Neural progenitor cell (in vitro differentiated cells): ENCODE data around the gene ZIC3. TPM values are rescaled to one million over a fixed set of nuclear protein-coding genes. Genes with fewer than 3 reads are reported as not detected.
A peak's percentile ranks its signal among the peaks of the same experiment; 100 is the strongest.

Experiments used
- DNase-seq: peaks from one replicate; pipeline ENCODE4 v3.0.0-alpha.2; 2016; ENCODE audit warnings: low spot score
- H2AFZ ChIP-seq: fragments of 200-600 bp; sonication (generic); replicated peaks from 2 replicates; pipeline ENCODE4 v1.6.1; 2016; ENCODE audit warnings: antibody characterized with exemption
- H3F3A ChIP-seq: fragments of 200-600 bp; sonication (generic); 2 replicates; pipeline ENCODE4 v1.6.1; 2016; ENCODE audit warnings: antibody characterized with exemption, low read depth
- H3K27ac ChIP-seq: fragments of 200-600 bp; sonication (generic); 2 replicates; pipeline ENCODE4 v1.5.1; 2016; ENCODE audit warnings: mild to moderate bottlenecking
- H3K27me3 ChIP-seq: fragments of 200-600 bp; sonication (generic); 2 replicates; pipeline ENCODE4 v1.6.1; 2016; ENCODE audit warnings: mild to moderate bottlenecking, moderate library complexity
- H3K36me3 ChIP-seq: fragments of 200-600 bp; sonication (generic); 2 replicates; pipeline ENCODE4 v1.5.1; 2016
- H3K4me1 ChIP-seq: fragments of 200-600 bp; sonication (generic); 2 replicates; pipeline ENCODE4 v1.6.1; 2016; ENCODE audit warnings: mixed run types
- H3K4me2 ChIP-seq: fragments of 200-600 bp; sonication (generic); 2 replicates; pipeline ENCODE4 v1.6.1; 2016
- H3K4me3 ChIP-seq: fragments of 200-600 bp; sonication (generic); 2 replicates; pipeline ENCODE4 v1.5.1; 2016
- H3K79me2 ChIP-seq: fragments of 200-600 bp; sonication (generic); 2 replicates; pipeline ENCODE4 v1.6.1; 2016; ENCODE audit warnings: low read depth
- H3K9ac ChIP-seq: fragments of 200-600 bp; sonication (generic); 2 replicates; pipeline ENCODE4 v1.6.1; 2016
- H3K9me3 ChIP-seq: fragments of 200-600 bp; sonication (generic); 2 replicates; pipeline ENCODE4 v1.5.1; 2016; ENCODE audit warnings: low read depth
- H4K20me1 ChIP-seq: fragments of 200-600 bp; sonication (generic); 2 replicates; pipeline ENCODE4 v1.6.1; 2016; ENCODE audit warnings: low read depth
- H3K27ac Mint-ChIP-seq: 3 replicates; pipeline ENCODE4 v1.8.0; 2021; ENCODE audit warnings: mixed read lengths
- H3K27me3 Mint-ChIP-seq: 2 replicates; pipeline ENCODE4 v1.8.0; 2022; ENCODE audit warnings: low read depth, mild to moderate bottlenecking, inconsistent platforms, moderate library complexity, mixed read lengths; ENCODE audit not compliant: insufficient read depth
- H3K36me3 Mint-ChIP-seq: 3 replicates; pipeline ENCODE4 v1.8.0; 2021; ENCODE audit warnings: mixed read lengths
- H3K4me1 Mint-ChIP-seq: 3 replicates; pipeline ENCODE4 v1.8.0; 2021; ENCODE audit warnings: mixed read lengths
- H3K4me3 Mint-ChIP-seq: 3 replicates; pipeline ENCODE4 v1.8.0; 2021; ENCODE audit warnings: mild to moderate bottlenecking, moderate library complexity, mixed read lengths
- H3K9me3 Mint-ChIP-seq: 3 replicates; pipeline ENCODE4 v1.8.0; 2020; ENCODE audit warnings: mixed read lengths
- EZH2 ChIP-seq: fragments of 200-600 bp; sonication (generic); IDR thresholded peaks from 2 replicates; pipeline ENCODE4 v1.6.1; 2017; ENCODE audit warnings: antibody characterized with exemption, mild to moderate bottlenecking, moderate library complexity
- EZH2phosphoT487 ChIP-seq: fragments of 200-600 bp; sonication (generic); IDR thresholded peaks from 2 replicates; pipeline ENCODE4 v1.6.1; 2017; ENCODE audit warnings: antibody characterized with exemption
- total RNA-seq: library from RNA; depleted of rRNA; stranded (reverse); fragments of >200 nt; gene quantifications from 2 replicates; pipeline ENCODE4 v1.2.3, GENCODE V29; 2015; ENCODE audit warnings: low replicate concordance
- TF ChIP-seq, protein P1 (sequence below): fragments of 200-600 bp; sonication (generic); IDR thresholded peaks from 2 replicates; pipeline ENCODE4 v1.5.1; 2017; ENCODE audit warnings: antibody characterized with exemption, mild to moderate bottlenecking

The ZIC3 gene
- total RNA-seq, 1 donor from 2014 or later: 2.6 TPM

DNA sequence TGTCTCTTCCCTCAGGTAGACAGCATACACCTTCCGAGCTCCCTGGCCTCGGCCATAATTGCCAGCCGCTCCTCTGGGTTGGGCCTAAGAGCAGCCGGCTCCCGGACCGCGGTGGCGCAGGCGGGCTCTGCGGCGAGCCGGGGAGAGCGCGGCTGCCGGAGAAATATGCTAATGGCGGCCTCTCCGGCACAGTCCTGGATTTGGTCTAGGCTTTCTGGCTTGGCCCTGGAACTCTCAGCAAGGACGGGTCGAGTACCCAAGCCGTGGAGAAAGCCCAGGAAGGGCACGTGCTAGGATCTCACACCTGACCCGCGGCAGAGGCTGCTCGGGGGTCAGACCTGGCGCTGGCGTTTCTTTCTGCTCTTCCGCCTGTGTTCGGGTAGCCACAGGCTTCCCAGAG lies 18.6 kb upstream of the ZIC3 start:
- H3K4me1 ChIP-seq: peaks cover 11% of the 10 kb centered on the region
- peaks cover 28% of the 10 kb centered on the region for H3K4me1 Mint-ChIP-seq
- peaks cover 5% of the 10 kb centered on the region for H3K9me3 Mint-ChIP-seq
- no peaks in the 10 kb centered on the region for H4K20me1 ChIP-seq
- H3K4me2 ChIP-seq: peak overlapping the region; percentile 62
- H3K27me3 ChIP-seq: peaks cover 82% of the 10 kb centered on the region
- peaks cover 12% of the 10 kb centered on the region for H3K36me3 Mint-ChIP-seq
- H3F3A ChIP-seq: peaks cover 27% of the 10 kb centered on the region
- no peak overlapping the region for H3K27ac ChIP-seq
- H3K27ac Mint-ChIP-seq: no peak overlapping the region
- H3K9ac ChIP-seq: no peak overlapping the region
- H3K36me3 ChIP-seq: no peaks in the 10 kb centered on the region
- H3K9me3 ChIP-seq: no peaks in the 10 kb centered on the region
- peak overlapping the region; percentile 37 for H3K4me3 ChIP-seq
- no peaks in the 10 kb centered on the region for H3K79me2 ChIP-seq
- no peak overlapping the region for H3K4me3 Mint-ChIP-seq
- TF ChIP-seq, protein P1, sequence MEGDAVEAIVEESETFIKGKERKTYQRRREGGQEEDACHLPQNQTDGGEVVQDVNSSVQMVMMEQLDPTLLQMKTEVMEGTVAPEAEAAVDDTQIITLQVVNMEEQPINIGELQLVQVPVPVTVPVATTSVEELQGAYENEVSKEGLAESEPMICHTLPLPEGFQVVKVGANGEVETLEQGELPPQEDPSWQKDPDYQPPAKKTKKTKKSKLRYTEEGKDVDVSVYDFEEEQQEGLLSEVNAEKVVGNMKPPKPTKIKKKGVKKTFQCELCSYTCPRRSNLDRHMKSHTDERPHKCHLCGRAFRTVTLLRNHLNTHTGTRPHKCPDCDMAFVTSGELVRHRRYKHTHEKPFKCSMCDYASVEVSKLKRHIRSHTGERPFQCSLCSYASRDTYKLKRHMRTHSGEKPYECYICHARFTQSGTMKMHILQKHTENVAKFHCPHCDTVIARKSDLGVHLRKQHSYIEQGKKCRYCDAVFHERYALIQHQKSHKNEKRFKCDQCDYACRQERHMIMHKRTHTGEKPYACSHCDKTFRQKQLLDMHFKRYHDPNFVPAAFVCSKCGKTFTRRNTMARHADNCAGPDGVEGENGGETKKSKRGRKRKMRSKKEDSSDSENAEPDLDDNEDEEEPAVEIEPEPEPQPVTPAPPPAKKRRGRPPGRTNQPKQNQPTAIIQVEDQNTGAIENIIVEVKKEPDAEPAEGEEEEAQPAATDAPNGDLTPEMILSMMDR: no peak
- peak; percentile 42 for TF ChIP-seq EZH2
- DNase-seq: peak; percentile 53
- H3K27me3 Mint-ChIP-seq: peaks cover 22% of the 10 kb centered on the region
- H2AFZ ChIP-seq: peak overlapping the region; percentile 87

DNA sequence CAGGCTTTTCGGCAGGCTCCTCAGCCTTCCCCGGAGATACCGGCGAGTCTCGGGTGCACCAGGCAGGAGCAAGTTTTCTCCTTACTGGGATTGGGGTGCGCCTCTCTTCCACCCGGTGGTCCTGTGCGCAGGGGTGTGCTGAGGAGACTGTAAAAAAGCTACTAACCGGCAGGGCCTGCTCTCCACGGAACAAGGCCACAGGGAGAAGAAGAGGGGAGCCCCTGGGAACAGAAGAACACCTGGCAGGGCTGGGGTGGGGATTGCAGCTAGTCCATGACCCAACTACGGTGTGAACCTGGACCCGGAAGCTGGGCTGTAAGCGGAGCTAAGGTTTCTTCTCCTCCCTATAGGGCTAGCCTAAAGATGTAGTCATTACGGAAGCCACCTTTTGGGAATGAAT lies 17.7 kb upstream of the ZIC3 start:
- no peak overlapping the region for H3K27ac Mint-ChIP-seq
- Histone ChIP-seq H3K9ac (no peak overlapping the region), H3K36me3 (no peaks in the 10 kb centered on the region), H3K27me3 (peaks cover 82% of the 10 kb centered on the region), H2AFZ (no peak overlapping the region), H4K20me1 (no peaks in the 10 kb centered on the region), H3K4me2 (peak overlapping the region; percentile 62), H3K4me3 (peak overlapping the region; percentile 37), H3K79me2 (no peaks in the 10 kb centered on the region), H3K27ac (no peak overlapping the region), H3F3A (peaks cover 27% of the 10 kb centered on the region), H3K4me1 (peaks cover 11% of the 10 kb centered on the region), H3K9me3 (no peaks in the 10 kb centered on the region)
- H3K27me3 Mint-ChIP-seq: peaks cover 22% of the 10 kb centered on the region
- H3K9me3 Mint-ChIP-seq: peaks cover 5% of the 10 kb centered on the region
- H3K36me3 Mint-ChIP-seq: peaks cover 13% of the 10 kb centered on the region
- no peak for TF ChIP-seq EZH2phosphoT487
- no peak for DNase-seq
- peak overlapping the region; percentile 74 for H3K4me3 Mint-ChIP-seq
- peaks cover 28% of the 10 kb centered on the region for H3K4me1 Mint-ChIP-seq

DNA sequence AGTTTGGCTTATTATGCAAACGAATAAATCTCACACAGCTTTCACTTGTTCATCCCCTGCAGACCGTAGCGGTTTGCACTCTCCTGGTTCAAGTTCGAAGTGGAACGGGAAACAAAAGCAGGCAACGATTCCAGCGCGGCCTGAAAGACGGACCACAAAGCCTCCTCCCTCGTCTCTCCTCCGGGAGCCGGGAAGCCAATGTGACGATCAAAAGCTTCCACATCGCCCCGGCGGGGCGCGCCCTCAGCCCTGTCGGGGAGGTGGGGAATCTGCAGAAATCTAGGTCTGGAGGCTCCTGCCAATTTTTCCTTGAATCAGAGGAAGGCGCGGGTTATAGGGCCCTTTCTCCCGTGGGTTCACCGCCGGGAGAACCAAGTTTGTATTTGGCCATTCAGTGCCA lies 16.9 kb upstream of the ZIC3 start:
- Histone ChIP-seq H3K36me3 (no peaks in the 10 kb centered on the region), H3K9ac (no peak overlapping the region), H2AFZ (no peak overlapping the region), H3K4me3 (peak overlapping the region; percentile 13), H4K20me1 (no peaks in the 10 kb centered on the region), H3K4me1 (peaks cover 11% of the 10 kb centered on the region), H3K9me3 (no peaks in the 10 kb centered on the region), H3K79me2 (no peaks in the 10 kb centered on the region), H3F3A (peaks cover 27% of the 10 kb centered on the region), H3K27ac (no peak overlapping the region), H3K27me3 (peaks cover 74% of the 10 kb centered on the region), H3K4me2 (peak overlapping the region; percentile 74)
- Mint-ChIP-seq H3K27me3 (peaks cover 16% of the 10 kb centered on the region), H3K27ac (peak overlapping the region; percentile 78), H3K4me3 (peak overlapping the region; percentile 74), H3K36me3 (peaks cover 13% of the 10 kb centered on the region), H3K4me1 (peaks cover 28% of the 10 kb centered on the region), H3K9me3 (peaks cover 5% of the 10 kb centered on the region)
- DNase-seq: peak; percentile 46
- TF ChIP-seq, protein P1: no peak
- peak; percentile 58 for TF ChIP-seq EZH2
- TF ChIP-seq EZH2phosphoT487: peak; percentile 43

DNA sequence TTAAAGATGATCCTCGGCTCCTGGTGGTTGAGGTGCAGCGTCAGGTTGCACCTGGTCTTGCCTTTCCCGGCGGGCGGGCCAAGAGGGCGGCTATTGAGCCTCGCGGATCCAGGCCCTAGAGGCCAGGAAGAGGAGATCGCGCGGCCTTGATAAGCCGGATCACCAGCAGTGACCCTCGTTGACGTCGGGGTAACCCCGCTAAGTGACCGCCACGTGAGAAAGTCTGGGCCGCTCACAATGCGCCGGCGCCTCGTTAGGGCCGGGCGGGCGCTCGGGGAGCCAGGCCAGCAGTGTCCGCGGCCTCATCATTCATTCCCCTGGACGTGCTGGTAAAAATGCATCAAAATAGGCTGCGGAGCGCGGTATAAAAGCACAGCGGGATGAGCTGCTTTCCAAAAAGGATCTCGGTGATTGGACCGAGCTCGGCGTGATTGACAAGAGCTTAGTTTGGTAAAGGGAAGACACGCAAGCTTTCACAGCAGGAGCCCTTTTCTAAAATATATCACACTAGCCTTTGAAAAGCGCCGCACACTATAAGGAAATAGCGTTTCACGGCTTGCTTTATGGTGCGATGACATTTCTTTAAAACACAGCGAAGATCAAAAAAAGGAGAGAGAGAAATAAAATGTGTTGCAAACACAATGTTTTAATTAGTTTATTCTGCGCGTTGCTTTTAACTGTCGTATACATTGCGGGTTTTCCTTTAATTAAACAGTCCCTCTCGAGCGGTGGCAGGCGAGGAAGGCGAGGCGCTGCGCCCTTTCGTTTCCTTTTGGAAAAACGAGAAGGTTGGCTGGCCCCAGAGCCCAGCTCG lies 15.9 kb upstream of the ZIC3 start:
- TF ChIP-seq EZH2 (peak; percentile 14), EZH2phosphoT487 (no peak)
- H3K27me3 Mint-ChIP-seq: peaks cover 15% of the 10 kb centered on the region
- H3K9ac ChIP-seq: no peak overlapping the region
- no peaks in the 10 kb centered on the region for H4K20me1 ChIP-seq
- peaks cover 64% of the 10 kb centered on the region for H3K27me3 ChIP-seq
- no peaks in the 10 kb centered on the region for H3K79me2 ChIP-seq
- no peaks in the 10 kb centered on the region for H3K9me3 ChIP-seq
- peak overlapping the region; percentile 74 for H3K4me3 Mint-ChIP-seq
- H3K36me3 ChIP-seq: no peaks in the 10 kb centered on the region
- peaks cover 5% of the 10 kb centered on the region for H3K9me3 Mint-ChIP-seq
- no peak overlapping the region for H3K27ac ChIP-seq
- peak overlapping the region; percentile 47 for H3K4me3 ChIP-seq
- H3K4me1 ChIP-seq: peaks cover 11% of the 10 kb centered on the region
- peaks cover 10% of the 10 kb centered on the region for H3K36me3 Mint-ChIP-seq
- peak overlapping the region; percentile 76 for H3K27ac Mint-ChIP-seq
- DNase-seq: peak; percentile 77
- H3K4me2 ChIP-seq: peak overlapping the region; percentile 74
- H3K4me1 Mint-ChIP-seq: peaks cover 28% of the 10 kb centered on the region
- H2AFZ ChIP-seq: peak overlapping the region; percentile 79
- peaks cover 27% of the 10 kb centered on the region for H3F3A ChIP-seq
